ENCODE measurements around the gene CAMTA1. TPM values are rescaled to one million over a fixed set of nuclear protein-coding genes. Genes with fewer than 3 reads are reported as not detected.

Gene CAMTA1
- total and polyA plus RNA-seq, 9 of the 15 experiments (the other 6 are each of a cell fraction or from before 2014, with no cell fraction given): 43.9 to 161 (median 65.9) TPM

DNA sequence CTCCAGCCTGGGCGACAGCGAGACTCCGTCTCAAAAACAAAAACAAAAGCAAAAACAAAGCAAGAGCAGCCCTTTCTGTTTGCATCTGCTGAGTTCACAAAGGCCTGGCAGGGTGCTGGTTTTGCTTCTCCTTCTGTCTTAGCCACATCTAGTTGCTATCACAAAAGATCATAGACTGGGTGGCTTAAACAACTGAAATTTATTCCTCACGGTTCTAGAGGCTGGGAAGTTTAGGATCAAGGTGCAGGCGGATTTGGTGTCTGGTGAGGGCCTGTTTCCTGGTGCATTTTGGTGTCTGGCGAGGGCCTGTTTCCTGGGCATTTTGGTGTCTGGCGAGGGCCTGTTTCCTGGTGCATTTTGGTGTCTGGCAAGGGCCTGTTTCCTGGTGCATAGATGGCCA lies 471.3 kb downstream of the CAMTA1 start:
- FAIRE-seq (no peak), DNase-seq (ENCODE audit: extremely low read depth in 1 of 4, low spot score in 3 of 4) (no peak), ATAC-seq (no peak)
- POLR2A ChIA-PET: no interaction called here
- BruUV-seq (replicated peaks): no TSS peak
- H3K79me2 ChIP-seq (ENCODE audit: control insufficient read depth, insufficient read depth, low read length): no peaks in the 10 kb centered on the region
- H3K27ac ChIP-seq (ENCODE audit: extremely low read depth, low read depth, low read length): no peak overlapping the region
- H3K4me3 ChIP-seq: no peak overlapping the region
- H3K9ac ChIP-seq (ENCODE audit: insufficient read depth in 1 of 2, low read depth in 2 of 2, low read length in 2 of 2): no peak overlapping the region
- H3K4me2 ChIP-seq (ENCODE audit: insufficient read depth, low read length): no peak overlapping the region
- CTCF ChIA-PET (ENCODE audit: low intra/inter-chr PET ratio): no interaction called here
- H2AFZ ChIP-seq (ENCODE audit: low read depth, low read length): no peak overlapping the region
- H3K36me3 ChIP-seq (ENCODE audit: control insufficient read depth, insufficient read depth, low read length): no peaks in the 10 kb centered on the region
- peaks cover 40 to 56% of the 10 kb centered on the region in 2 experiments; a peak in 4 of 5 replicates for H3K27me3 ChIP-seq (ENCODE audit: control insufficient read depth in 2 of 2, insufficient read depth in 2 of 2, low read length in 2 of 2)
- 0% methylated on average over 7 of the region's 7 CpGs for WGBS (ENCODE audit: insufficient coverage, low coverage, missing lambda C conversion rate)
- H4K20me1 ChIP-seq (replicated peaks; ENCODE audit: control insufficient read depth, insufficient read depth, low read length): peaks cover 4% of the 10 kb centered on the region; the same call in 1 of the 2 replicates
- H3K4me1 ChIP-seq (replicated peaks in 1 of 2; ENCODE audit: control insufficient read depth in 2 of 2, insufficient read depth in 2 of 2, low read length in 2 of 2): no peaks in the 10 kb centered on the region
- in situ Hi-C loops (cut with MboI) (no loop called here), intact Hi-C loops (cut with micrococcal nuclease) (no loop called here)
- TF ChIP-seq FOXA3 (CRISPR knock-in tag; conservative IDR thresholded peaks at IDR 0.05 in 1 of 2, IDR thresholded peaks at IDR 0.05 in 1 of 2): no peak
- no peak for TF ChIP-seq SNIP1 (IDR thresholded peaks at IDR 0.05; ENCODE audit: low read depth)
- no peak for TF ChIP-seq SAFB2 (IDR thresholded peaks at IDR 0.05; ENCODE audit: borderline replicate concordance, low read depth, low read length, severe bottlenecking)
- no peak for TF ChIP-seq MCM7 (IDR thresholded peaks at IDR 0.05)
- TF ChIP-seq ZNF76 (CRISPR knock-in tag; IDR thresholded peaks at IDR 0.05; ENCODE audit: borderline replicate concordance): no peak
- no peak for TF ChIP-seq HDAC1 (IDR thresholded peaks at IDR 0.05)
- TF ChIP-seq RB1 (IDR thresholded peaks at IDR 0.05; ENCODE audit: low read depth): no peak
- TF ChIP-seq PYGO2 (tag; IDR thresholded peaks at IDR 0.05): no peak
- TF ChIP-seq ZNF717 (CRISPR knock-in tag; IDR thresholded peaks at IDR 0.05): no peak
- no peak for TF ChIP-seq SMC3 (conservative IDR thresholded peaks at IDR 0.05; ENCODE audit: insufficient read depth, low read depth, low read length)
- TF ChIP-seq ZBTB1 (CRISPR knock-in tag; IDR thresholded peaks at IDR 0.05; ENCODE audit: borderline replicate concordance, low read depth): no peak
- no peak for TF ChIP-seq ELK3 (CRISPR knock-in tag; IDR thresholded peaks at IDR 0.05)
- no peak for TF ChIP-seq HSF4 (CRISPR knock-in tag; IDR thresholded peaks at IDR 0.05; ENCODE audit: borderline replicate concordance)
- TF ChIP-seq, protein P1, sequence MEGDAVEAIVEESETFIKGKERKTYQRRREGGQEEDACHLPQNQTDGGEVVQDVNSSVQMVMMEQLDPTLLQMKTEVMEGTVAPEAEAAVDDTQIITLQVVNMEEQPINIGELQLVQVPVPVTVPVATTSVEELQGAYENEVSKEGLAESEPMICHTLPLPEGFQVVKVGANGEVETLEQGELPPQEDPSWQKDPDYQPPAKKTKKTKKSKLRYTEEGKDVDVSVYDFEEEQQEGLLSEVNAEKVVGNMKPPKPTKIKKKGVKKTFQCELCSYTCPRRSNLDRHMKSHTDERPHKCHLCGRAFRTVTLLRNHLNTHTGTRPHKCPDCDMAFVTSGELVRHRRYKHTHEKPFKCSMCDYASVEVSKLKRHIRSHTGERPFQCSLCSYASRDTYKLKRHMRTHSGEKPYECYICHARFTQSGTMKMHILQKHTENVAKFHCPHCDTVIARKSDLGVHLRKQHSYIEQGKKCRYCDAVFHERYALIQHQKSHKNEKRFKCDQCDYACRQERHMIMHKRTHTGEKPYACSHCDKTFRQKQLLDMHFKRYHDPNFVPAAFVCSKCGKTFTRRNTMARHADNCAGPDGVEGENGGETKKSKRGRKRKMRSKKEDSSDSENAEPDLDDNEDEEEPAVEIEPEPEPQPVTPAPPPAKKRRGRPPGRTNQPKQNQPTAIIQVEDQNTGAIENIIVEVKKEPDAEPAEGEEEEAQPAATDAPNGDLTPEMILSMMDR (IDR thresholded peaks at IDR 0.05 in 2 of 3, conservative IDR thresholded peaks at IDR 0.05 in 1 of 3; ENCODE audit: insufficient read depth in 2 of 3, low read depth in 1 of 3, low read length in 3 of 3): no peak
- TF ChIP-seq NCOA6 (IDR thresholded peaks at IDR 0.05): no peak
- H3K9me1 ChIP-seq (ENCODE audit: control insufficient read depth, insufficient read depth, low read length): no peaks in the 10 kb centered on the region
- H3K9me3 ChIP-seq (replicated peaks; ENCODE audit: control insufficient read depth, insufficient read depth, low read depth, low read length): no peaks in the 10 kb centered on the region
